Endothelial cell (in vitro differentiated cells): ENCODE results near the gene TRIP6. TPM values are rescaled to one million over a fixed set of nuclear protein-coding genes. Genes with fewer than 3 reads are reported as not detected.
"Not testable (repeated sequence)": the region's sequence is repeated elsewhere in the genome, so short reads cannot be mapped to it uniquely, and the experiment has no call there.

Experiments
- DNase-seq: peaks from one replicate; pipeline ENCODE4 v3.0.0; 2021; ENCODE audit warnings: low spot score
- H3K27ac Mint-ChIP-seq: one replicate; pipeline ENCODE4 v1.8.0; 2021; ENCODE audit warnings: mixed read lengths, inconsistent platforms; ENCODE audit not compliant: unreplicated experiment
- H3K27me3 Mint-ChIP-seq: one replicate; pipeline ENCODE4 v1.8.0; 2021; ENCODE audit warnings: mild to moderate bottlenecking, moderate library complexity, mixed read lengths, inconsistent platforms; ENCODE audit not compliant: unreplicated experiment
- H3K36me3 Mint-ChIP-seq: one replicate; pipeline ENCODE4 v1.8.0; 2021; ENCODE audit warnings: mild to moderate bottlenecking, low read depth, mixed read lengths, inconsistent platforms; ENCODE audit not compliant: unreplicated experiment
- H3K4me1 Mint-ChIP-seq: one replicate; pipeline ENCODE4 v1.8.0; 2021; ENCODE audit warnings: mild to moderate bottlenecking, mixed read lengths, inconsistent platforms; ENCODE audit not compliant: unreplicated experiment
- H3K4me3 Mint-ChIP-seq: one replicate; pipeline ENCODE4 v1.8.0; 2021; ENCODE audit warnings: mild to moderate bottlenecking, mixed read lengths, inconsistent platforms; ENCODE audit not compliant: unreplicated experiment
- H3K9me3 Mint-ChIP-seq: one replicate; pipeline ENCODE4 v1.8.0; 2021; ENCODE audit warnings: mixed read lengths, inconsistent platforms; ENCODE audit not compliant: unreplicated experiment
- CTCF ChIP-seq: fragments of 200-600 bp; sonication (generic); IDR thresholded peaks from one replicate; pipeline ENCODE4 v1.5.0; 2021; ENCODE audit warnings: antibody characterized with exemption; ENCODE audit not compliant: unreplicated experiment
- total RNA-seq: library from RNA; stranded (reverse); fragmentation: NEBNext Ultra II Directional; extraction: Animal tissue kit (Norgen Biotek cat#: 25700); gene quantifications from one replicate; pipeline ENCODE4 v1.2.1, GENCODE V29; 2021; ENCODE audit not compliant: unreplicated experiment

Gene TRIP6
- total RNA-seq, 1 donor from 2014 or later: 93.8 TPM

DNA sequence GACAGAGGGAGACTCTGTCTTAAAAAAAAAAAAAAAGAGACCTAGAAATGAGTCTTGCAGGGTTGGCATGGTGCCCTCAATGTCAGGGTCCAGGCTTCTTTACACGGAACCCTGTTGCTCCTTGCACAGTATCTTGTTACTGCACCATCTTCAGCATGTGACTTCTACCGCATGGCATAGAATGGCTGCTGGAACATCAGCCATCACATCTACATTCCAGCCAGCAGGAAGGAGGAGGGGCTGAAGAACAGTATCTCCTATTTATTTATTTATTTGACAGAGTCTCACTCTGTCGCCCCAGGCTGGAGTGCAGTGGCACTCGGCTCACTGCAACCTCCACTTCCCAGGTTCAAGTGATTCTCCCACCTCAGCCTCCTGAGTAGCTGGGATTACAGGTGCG, 32.2 kb downstream of the TRIP6 start:
- peaks cover 4% of the 10 kb centered on the region for H3K36me3 Mint-ChIP-seq
- peaks cover 6% of the 10 kb centered on the region for H3K4me1 Mint-ChIP-seq
- peaks cover 13% of the 10 kb centered on the region for H3K27me3 Mint-ChIP-seq
- no peak overlapping the region for H3K4me3 Mint-ChIP-seq
- no peak for TF ChIP-seq CTCF
- H3K27ac Mint-ChIP-seq: no peak overlapping the region
- no peak for DNase-seq
- H3K9me3 Mint-ChIP-seq: no peaks in the 10 kb centered on the region

DNA sequence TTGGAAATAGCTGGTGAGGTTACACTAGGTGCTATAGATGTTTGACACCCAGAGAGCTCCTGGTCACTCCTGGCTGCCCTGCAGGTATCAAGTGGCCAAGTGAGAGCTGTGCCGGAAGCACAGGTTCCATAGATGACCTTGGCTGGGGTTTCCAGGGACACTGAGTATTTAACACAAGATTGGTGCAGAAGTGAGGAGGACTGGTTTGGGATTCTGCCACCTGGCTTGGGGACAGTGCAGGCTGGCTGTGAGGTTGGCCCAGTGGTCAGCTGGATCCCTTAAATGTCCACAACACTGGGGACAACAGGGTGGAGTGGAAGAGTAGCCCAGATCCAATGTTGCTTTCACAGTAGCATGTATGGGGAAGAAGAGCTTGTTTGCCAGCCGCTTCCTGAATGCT, 33.8 kb downstream of the TRIP6 start:
- H3K9me3 Mint-ChIP-seq: no peaks in the 10 kb centered on the region
- peaks cover 5% of the 10 kb centered on the region for H3K4me1 Mint-ChIP-seq
- TF ChIP-seq CTCF: no peak
- H3K36me3 Mint-ChIP-seq: peaks cover 4% of the 10 kb centered on the region
- H3K27ac Mint-ChIP-seq: no peak overlapping the region
- DNase-seq: no peak
- H3K27me3 Mint-ChIP-seq: peaks cover 12% of the 10 kb centered on the region
- no peak overlapping the region for H3K4me3 Mint-ChIP-seq

DNA sequence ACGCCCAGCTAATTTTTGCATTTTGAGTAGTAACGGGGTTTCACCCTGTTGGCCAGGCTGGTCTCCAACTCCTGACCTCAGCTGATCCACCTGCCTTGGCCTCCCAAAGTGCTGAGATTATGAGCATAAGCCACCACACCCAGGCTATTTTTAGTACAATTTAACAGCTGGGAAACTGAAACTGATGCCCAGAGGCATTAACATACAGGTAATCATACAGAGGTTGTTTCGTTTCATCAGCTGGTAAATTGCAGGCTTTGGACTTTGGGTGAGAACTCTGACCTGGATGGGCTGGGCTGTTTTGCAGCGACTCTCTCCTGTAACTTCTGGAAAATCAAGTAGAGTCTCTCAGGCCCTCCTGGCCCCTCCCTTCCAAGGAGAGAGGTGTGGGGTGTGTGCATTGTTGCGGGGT, 34.7 kb downstream of the TRIP6 start:
- Mint-ChIP-seq H3K4me3 (no peak overlapping the region), H3K27me3 (peaks cover 6% of the 10 kb centered on the region), H3K4me1 (no peaks in the 10 kb centered on the region), H3K27ac (no peak overlapping the region), H3K9me3 (no peaks in the 10 kb centered on the region), H3K36me3 (peaks cover 4% of the 10 kb centered on the region)
- no peak for DNase-seq
- no peak for TF ChIP-seq CTCF

DNA sequence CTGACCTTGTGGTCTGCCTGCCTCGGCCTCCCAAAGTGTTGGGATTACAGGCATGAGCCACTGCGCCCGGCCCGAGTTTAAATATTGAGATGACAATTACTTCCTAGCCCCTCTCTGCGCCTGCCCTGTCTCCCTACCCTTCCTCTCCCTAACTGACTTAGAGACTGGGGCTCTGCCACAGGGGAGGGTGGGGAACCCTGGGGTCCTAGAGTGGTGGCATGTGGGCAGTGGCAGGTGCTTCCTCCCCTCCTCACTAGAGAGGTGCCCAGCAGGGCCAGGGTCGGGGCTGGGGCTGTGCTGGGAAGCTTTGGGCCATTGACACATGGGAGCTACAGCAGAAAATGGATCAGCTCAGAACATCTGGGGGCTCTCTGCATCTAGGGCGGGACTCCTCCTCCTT, 35.5 kb downstream of the TRIP6 start:
- H3K4me1 Mint-ChIP-seq: no peaks in the 10 kb centered on the region
- DNase-seq: no peak
- no peak overlapping the region for H3K27ac Mint-ChIP-seq
- H3K27me3 Mint-ChIP-seq: peaks cover 4% of the 10 kb centered on the region
- TF ChIP-seq CTCF: no peak
- peaks cover 4% of the 10 kb centered on the region for H3K36me3 Mint-ChIP-seq
- no peak overlapping the region for H3K4me3 Mint-ChIP-seq
- H3K9me3 Mint-ChIP-seq: no peaks in the 10 kb centered on the region

DNA sequence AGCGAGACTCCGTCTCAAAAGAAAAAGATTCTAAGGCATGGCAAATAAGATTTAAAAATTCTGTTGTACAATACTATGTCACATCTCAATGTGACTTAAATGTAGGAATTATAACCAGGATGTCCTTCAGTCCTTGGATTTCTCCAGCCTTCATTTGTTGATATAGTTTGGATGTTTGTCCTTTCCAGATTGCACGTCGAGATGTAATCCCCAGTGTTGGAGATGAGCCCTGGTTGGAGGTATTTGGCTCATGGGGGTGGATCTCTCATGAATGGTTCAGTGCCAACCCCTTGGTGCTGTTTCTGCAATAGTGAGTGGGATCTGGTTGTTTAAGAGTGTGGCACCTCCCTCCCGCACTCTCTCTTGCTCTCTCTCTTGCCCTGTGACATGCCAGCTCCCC, 41.3 kb downstream of the TRIP6 start:
- TF ChIP-seq CTCF: no peak
- Mint-ChIP-seq H3K4me1 (no peaks in the 10 kb centered on the region), H3K9me3 (no peaks in the 10 kb centered on the region), H3K27ac (no peak overlapping the region), H3K4me3 (no peak overlapping the region), H3K27me3 (peaks cover 1% of the 10 kb centered on the region), H3K36me3 (no peaks in the 10 kb centered on the region)
- DNase-seq: no peak

- DNase-seq, H3K27me3 Mint-ChIP-seq, H3K9me3 Mint-ChIP-seq, H3K4me1 Mint-ChIP-seq, H3K4me3 Mint-ChIP-seq, H3K36me3 Mint-ChIP-seq, H3K27ac Mint-ChIP-seq: not testable (repeated sequence)
Observed at GRCh38 chr7:100910443-100910842, 43.3 kb downstream of the TRIP6 start.
